ENCODE data around the gene APC2.

DNA sequence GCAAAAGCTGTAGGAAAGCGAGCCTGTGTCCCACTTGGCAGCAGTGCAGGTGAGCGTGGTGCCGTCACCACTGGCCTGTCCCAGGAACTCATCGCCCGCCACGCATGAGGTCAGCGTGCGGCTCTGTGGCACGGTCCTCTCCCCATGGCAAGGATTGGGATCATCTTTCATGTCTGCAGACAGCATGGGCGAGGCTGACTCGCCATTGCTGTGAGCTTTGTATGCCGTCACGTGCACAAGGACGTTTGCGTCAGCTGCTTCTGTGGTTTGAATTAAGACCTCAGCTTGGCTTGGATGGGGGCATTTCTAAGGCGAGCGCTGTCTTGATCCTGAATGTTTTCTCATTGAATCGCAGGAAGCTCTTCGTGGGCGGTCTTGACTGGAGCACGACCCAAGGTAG is 32.8 kb upstream of the APC2 start:
- TF ChIP-seq, protein P1, sequence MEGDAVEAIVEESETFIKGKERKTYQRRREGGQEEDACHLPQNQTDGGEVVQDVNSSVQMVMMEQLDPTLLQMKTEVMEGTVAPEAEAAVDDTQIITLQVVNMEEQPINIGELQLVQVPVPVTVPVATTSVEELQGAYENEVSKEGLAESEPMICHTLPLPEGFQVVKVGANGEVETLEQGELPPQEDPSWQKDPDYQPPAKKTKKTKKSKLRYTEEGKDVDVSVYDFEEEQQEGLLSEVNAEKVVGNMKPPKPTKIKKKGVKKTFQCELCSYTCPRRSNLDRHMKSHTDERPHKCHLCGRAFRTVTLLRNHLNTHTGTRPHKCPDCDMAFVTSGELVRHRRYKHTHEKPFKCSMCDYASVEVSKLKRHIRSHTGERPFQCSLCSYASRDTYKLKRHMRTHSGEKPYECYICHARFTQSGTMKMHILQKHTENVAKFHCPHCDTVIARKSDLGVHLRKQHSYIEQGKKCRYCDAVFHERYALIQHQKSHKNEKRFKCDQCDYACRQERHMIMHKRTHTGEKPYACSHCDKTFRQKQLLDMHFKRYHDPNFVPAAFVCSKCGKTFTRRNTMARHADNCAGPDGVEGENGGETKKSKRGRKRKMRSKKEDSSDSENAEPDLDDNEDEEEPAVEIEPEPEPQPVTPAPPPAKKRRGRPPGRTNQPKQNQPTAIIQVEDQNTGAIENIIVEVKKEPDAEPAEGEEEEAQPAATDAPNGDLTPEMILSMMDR (IDR thresholded peaks at IDR 0.05; ENCODE audit: low read depth, low read length, poor library complexity, severe bottlenecking) = no peak
- no peak for TF ChIP-seq EZH2phosphoT487 (IDR thresholded peaks at IDR 0.05; ENCODE audit: borderline replicate concordance, low read length)

Data from DOHH2 (cell line).